HG03354 (cell line): ENCODE results near the gene CRYGD.
"Not testable (repeated sequence)": the region's sequence is repeated elsewhere in the genome, so short reads cannot be mapped to it uniquely, and the experiment has no call there.

Experiments used
- ATAC-seq: cut with Tn5 transposase; IDR thresholded peaks from one replicate; pipeline ENCODE4 v1.9.1; 2021; ENCODE audit warnings: mild to moderate bottlenecking; ENCODE audit not compliant: unreplicated experiment, poor library complexity, severe bottlenecking

Gene CRYGD

GRCh38 chr2:208124013-208124715 is at the start of gene CRYGD:
Gene CRYGD, minus strand, starts transcription at chr2:208124524. Its CDS starts 51 bp downstream, at chr2:208124473.
- ATAC-seq = not testable (repeated sequence)

GRCh38 chr2:208172125-208172524 is 47.8 kb upstream of the CRYGD start:
- no peak for ATAC-seq

GRCh38 chr2:208164951-208165755 is 40.8 kb upstream of the CRYGD start:
- ATAC-seq = no peak

- no peak for ATAC-seq
Observed at GRCh38 chr2:208163489-208163888, 39.2 kb upstream of the CRYGD start, which contains the start of gene CRYGA. Gene CRYGA, minus strand, starts transcription at chr2:208163589. Its CDS starts 33 bp downstream, at chr2:208163556.

- ATAC-seq = no peak
Observed at GRCh38 chr2:208156439-208156838, 32.1 kb upstream of the CRYGD start.

- no peak for ATAC-seq
Observed at GRCh38 chr2:208153156-208153555, 28.8 kb upstream of the CRYGD start.

- no peak for ATAC-seq
Observed at GRCh38 chr2:208150956-208151355, 26.6 kb upstream of the CRYGD start.

GRCh38 chr2:208150094-208150493 is 25.8 kb upstream of the CRYGD start:
- no peak for ATAC-seq

- ATAC-seq = no peak
Observed at GRCh38 chr2:208148803-208149202, 24.5 kb upstream of the CRYGD start.

GRCh38 chr2:208147759-208148158 is 23.4 kb upstream of the CRYGD start:
- no peak for ATAC-seq

GRCh38 chr2:208147008-208147407 is 22.7 kb upstream of the CRYGD start:
- no peak for ATAC-seq

GRCh38 chr2:208146006-208146405 is 21.7 kb upstream of the CRYGD start, which contains the start of gene CRYGB:
Gene CRYGB, minus strand, starts transcription at chr2:208146158. Its CDS starts 38 bp downstream, at chr2:208146120.
- ATAC-seq = no peak

GRCh38 chr2:208142925-208143799 is 18.8 kb upstream of the CRYGD start:
- ATAC-seq = no peak

- no peak for ATAC-seq
Observed at GRCh38 chr2:208142240-208142924, 18.1 kb upstream of the CRYGD start.

GRCh38 chr2:208139447-208139846 is 15.1 kb upstream of the CRYGD start:
- ATAC-seq = no peak

GRCh38 chr2:208138334-208138733 is 14.0 kb upstream of the CRYGD start:
- ATAC-seq = not testable (repeated sequence)

GRCh38 chr2:208136716-208137094 is 12.4 kb upstream of the CRYGD start:
- ATAC-seq = no peak

GRCh38 chr2:208135794-208136715 is 11.7 kb upstream of the CRYGD start:
- no peak for ATAC-seq
